ENCODE data around the gene ATF5.

The ATF5 gene

GRCh38 chr19:49891393-49891792, 37.6 kb upstream of the ATF5 start:
- H3K27ac ChIP-seq (ENCODE audit: low read depth, low read length): no peak overlapping the region
- no peaks in the 10 kb centered on the region for H3K79me1 ChIP-seq (ENCODE audit: low read length)
- no peak overlapping the region for H2AK5ac ChIP-seq (ENCODE audit: low read length)
- H3K56ac ChIP-seq (ENCODE audit: low read length): no peak overlapping the region
- no peak overlapping the region for H4K5ac ChIP-seq (ENCODE audit: low read length)
- no peak overlapping the region for H3K9ac ChIP-seq (ENCODE audit: low read length)
- no peak overlapping the region for H3K23ac ChIP-seq (ENCODE audit: low read length)
- no peak for DNase-seq
- WGBS (ENCODE audit: extremely low coverage, insufficient coverage, low lambda C conversion rate): no CpG with 5 or more reads among the region's 17 CpGs
- H3K36me3 ChIP-seq (ENCODE audit: control insufficient read depth, insufficient read depth, low read length): no peaks in the 10 kb centered on the region
- H4K8ac ChIP-seq (ENCODE audit: low read depth, low read length): no peak overlapping the region
- H3K4me3 ChIP-seq (ENCODE audit: low read length): no peak overlapping the region
- H3K27me3 ChIP-seq (ENCODE audit: insufficient read depth, low read length, poor library complexity): no peaks in the 10 kb centered on the region
- no peak overlapping the region for H2BK5ac ChIP-seq (ENCODE audit: low read length)
- H3K4me1 ChIP-seq (ENCODE audit: control insufficient read depth, low read depth, low read length): no peaks in the 10 kb centered on the region
- H3K79me2 ChIP-seq (ENCODE audit: control insufficient read depth, insufficient read depth, low read length): no peaks in the 10 kb centered on the region
- no peak overlapping the region for H3K4me2 ChIP-seq (ENCODE audit: low read length)
- no peak overlapping the region for H2BK15ac ChIP-seq (replicated peaks; ENCODE audit: low read depth)
- H2BK120ac ChIP-seq (ENCODE audit: low read depth, low read length): no peak overlapping the region
- no peak overlapping the region for H3K4ac ChIP-seq (ENCODE audit: low read depth, low read length)
- H3K18ac ChIP-seq (ENCODE audit: low read length): no peak overlapping the region

GRCh38 chr19:49892716-49893115, 36.3 kb upstream of the ATF5 start:
- Histone ChIP-seq H2BK120ac (ENCODE audit: low read depth, low read length) (no peak overlapping the region), H2BK15ac (replicated peaks; ENCODE audit: low read depth) (no peak overlapping the region), H3K79me2 (ENCODE audit: control insufficient read depth, insufficient read depth, low read length) (no peaks in the 10 kb centered on the region), H3K79me1 (ENCODE audit: low read length) (no peaks in the 10 kb centered on the region), H3K4me3 (ENCODE audit: low read length) (no peak overlapping the region), H3K36me3 (ENCODE audit: control insufficient read depth, insufficient read depth, low read length) (no peaks in the 10 kb centered on the region), H4K5ac (ENCODE audit: low read length) (no peak overlapping the region), H4K8ac (ENCODE audit: low read depth, low read length) (no peak overlapping the region), H3K4ac (ENCODE audit: low read depth, low read length) (no peak overlapping the region), H2BK5ac (ENCODE audit: low read length) (no peak overlapping the region), H3K4me1 (ENCODE audit: control insufficient read depth, low read depth, low read length) (no peaks in the 10 kb centered on the region), H3K27me3 (ENCODE audit: insufficient read depth, low read length, poor library complexity) (no peaks in the 10 kb centered on the region), H3K4me2 (ENCODE audit: low read length) (no peak overlapping the region), H2AK5ac (ENCODE audit: low read length) (no peak overlapping the region), H3K23ac (ENCODE audit: low read length) (no peak overlapping the region), H3K56ac (ENCODE audit: low read length) (no peak overlapping the region), H3K18ac (ENCODE audit: low read length) (no peak overlapping the region), H3K27ac (ENCODE audit: low read depth, low read length) (no peak overlapping the region), H3K9ac (ENCODE audit: low read length) (no peak overlapping the region)
- DNase-seq: no peak
- WGBS (ENCODE audit: extremely low coverage, insufficient coverage, low lambda C conversion rate): no CpG with 5 or more reads among the region's 1 CpG

GRCh38 chr19:49894011-49894664, 34.9 kb upstream of the ATF5 start:
- no peak overlapping the region for H3K4me2 ChIP-seq (ENCODE audit: low read length)
- no peak overlapping the region for H3K9ac ChIP-seq (ENCODE audit: low read length)
- no peak overlapping the region for H2AK5ac ChIP-seq (ENCODE audit: low read length)
- no peak overlapping the region for H4K8ac ChIP-seq (ENCODE audit: low read depth, low read length)
- no peak overlapping the region for H2BK5ac ChIP-seq (ENCODE audit: low read length)
- no peak overlapping the region for H3K27ac ChIP-seq (ENCODE audit: low read depth, low read length)
- DNase-seq: no peak
- H3K4me1 ChIP-seq (ENCODE audit: control insufficient read depth, low read depth, low read length): no peaks in the 10 kb centered on the region
- H3K18ac ChIP-seq (ENCODE audit: low read length): no peak overlapping the region
- H3K4ac ChIP-seq (ENCODE audit: low read depth, low read length): no peak overlapping the region
- H4K5ac ChIP-seq (ENCODE audit: low read length): no peak overlapping the region
- H3K79me2 ChIP-seq (ENCODE audit: control insufficient read depth, insufficient read depth, low read length): no peaks in the 10 kb centered on the region
- WGBS (ENCODE audit: extremely low coverage, insufficient coverage, low lambda C conversion rate): no CpG with 5 or more reads among the region's 18 CpGs
- no peaks in the 10 kb centered on the region for H3K79me1 ChIP-seq (ENCODE audit: low read length)
- no peak overlapping the region for H3K23ac ChIP-seq (ENCODE audit: low read length)
- H2BK15ac ChIP-seq (replicated peaks; ENCODE audit: low read depth): no peak overlapping the region
- H3K56ac ChIP-seq (ENCODE audit: low read length): no peak overlapping the region
- H2BK120ac ChIP-seq (ENCODE audit: low read depth, low read length): no peak overlapping the region
- no peaks in the 10 kb centered on the region for H3K36me3 ChIP-seq (ENCODE audit: control insufficient read depth, insufficient read depth, low read length)
- H3K4me3 ChIP-seq (ENCODE audit: low read length): no peak overlapping the region
- H3K27me3 ChIP-seq (ENCODE audit: insufficient read depth, low read length, poor library complexity): no peaks in the 10 kb centered on the region

- Histone ChIP-seq H3K4me2 (ENCODE audit: low read length) (no peak overlapping the region), H4K5ac (ENCODE audit: low read length) (no peak overlapping the region), H3K79me1 (ENCODE audit: low read length) (no peaks in the 10 kb centered on the region), H3K4ac (ENCODE audit: low read depth, low read length) (no peak overlapping the region), H3K27me3 (ENCODE audit: insufficient read depth, low read length, poor library complexity) (no peaks in the 10 kb centered on the region), H3K18ac (ENCODE audit: low read length) (no peak overlapping the region), H3K56ac (ENCODE audit: low read length) (no peak overlapping the region), H2BK5ac (ENCODE audit: low read length) (no peak overlapping the region), H3K23ac (ENCODE audit: low read length) (no peak overlapping the region), H3K9ac (ENCODE audit: low read length) (no peak overlapping the region), H3K27ac (ENCODE audit: low read depth, low read length) (no peak overlapping the region), H3K4me3 (ENCODE audit: low read length) (no peak overlapping the region), H2AK5ac (ENCODE audit: low read length) (no peak overlapping the region), H2BK15ac (replicated peaks; ENCODE audit: low read depth) (no peak overlapping the region), H3K79me2 (ENCODE audit: control insufficient read depth, insufficient read depth, low read length) (no peaks in the 10 kb centered on the region), H3K4me1 (ENCODE audit: control insufficient read depth, low read depth, low read length) (no peaks in the 10 kb centered on the region), H3K36me3 (ENCODE audit: control insufficient read depth, insufficient read depth, low read length) (no peaks in the 10 kb centered on the region), H2BK120ac (ENCODE audit: low read depth, low read length) (no peak overlapping the region), H4K8ac (ENCODE audit: low read depth, low read length) (no peak overlapping the region)
- DNase-seq: no peak
- WGBS (ENCODE audit: extremely low coverage, insufficient coverage, low lambda C conversion rate): no CpG with 5 or more reads among the region's 17 CpGs
Observed at GRCh38 chr19:49894879-49895565, 34.0 kb upstream of the ATF5 start.

GRCh38 chr19:49895566-49896297, 33.3 kb upstream of the ATF5 start:
- no peaks in the 10 kb centered on the region for H3K79me2 ChIP-seq (ENCODE audit: control insufficient read depth, insufficient read depth, low read length)
- H3K27ac ChIP-seq (ENCODE audit: low read depth, low read length): no peak overlapping the region
- no peak overlapping the region for H3K56ac ChIP-seq (ENCODE audit: low read length)

More at GRCh38 chr19:49895566-49896297, 33.3 kb upstream of the ATF5 start:
- H3K9ac ChIP-seq (ENCODE audit: low read length): no peak overlapping the region
- no peak for DNase-seq
- no peak overlapping the region for H2BK120ac ChIP-seq (ENCODE audit: low read depth, low read length)
- H3K36me3 ChIP-seq (ENCODE audit: control insufficient read depth, insufficient read depth, low read length): no peaks in the 10 kb centered on the region
- no peak overlapping the region for H4K5ac ChIP-seq (ENCODE audit: low read length)
- H3K27me3 ChIP-seq (ENCODE audit: insufficient read depth, low read length, poor library complexity): no peaks in the 10 kb centered on the region
- H3K23ac ChIP-seq (ENCODE audit: low read length): no peak overlapping the region
- no peak overlapping the region for H4K8ac ChIP-seq (ENCODE audit: low read depth, low read length)
- no peak overlapping the region for H3K18ac ChIP-seq (ENCODE audit: low read length)
- no peak overlapping the region for H3K4me2 ChIP-seq (ENCODE audit: low read length)
- H3K4me1 ChIP-seq (ENCODE audit: control insufficient read depth, low read depth, low read length): no peaks in the 10 kb centered on the region
- H3K4me3 ChIP-seq (ENCODE audit: low read length): no peak overlapping the region
- H2AK5ac ChIP-seq (ENCODE audit: low read length): no peak overlapping the region
- H2BK15ac ChIP-seq (replicated peaks; ENCODE audit: low read depth): no peak overlapping the region
- H2BK5ac ChIP-seq (ENCODE audit: low read length): no peak overlapping the region
- no peaks in the 10 kb centered on the region for H3K79me1 ChIP-seq (ENCODE audit: low read length)
- no peak overlapping the region for H3K4ac ChIP-seq (ENCODE audit: low read depth, low read length)
- WGBS (ENCODE audit: extremely low coverage, insufficient coverage, low lambda C conversion rate): no CpG with 5 or more reads among the region's 17 CpGs

All from mesendoderm (in vitro differentiated cells).